ENCODE data around the gene SLC9A9. TPM values are rescaled to one million over a fixed set of nuclear protein-coding genes. Genes with fewer than 3 reads are reported as not detected.

The SLC9A9 gene
- total and polyA plus RNA-seq, 2 of the 8 experiments (the other 6 are each of a cell fraction or from before 2014, with no cell fraction given) = 0.48 to 1.1 TPM

DNA sequence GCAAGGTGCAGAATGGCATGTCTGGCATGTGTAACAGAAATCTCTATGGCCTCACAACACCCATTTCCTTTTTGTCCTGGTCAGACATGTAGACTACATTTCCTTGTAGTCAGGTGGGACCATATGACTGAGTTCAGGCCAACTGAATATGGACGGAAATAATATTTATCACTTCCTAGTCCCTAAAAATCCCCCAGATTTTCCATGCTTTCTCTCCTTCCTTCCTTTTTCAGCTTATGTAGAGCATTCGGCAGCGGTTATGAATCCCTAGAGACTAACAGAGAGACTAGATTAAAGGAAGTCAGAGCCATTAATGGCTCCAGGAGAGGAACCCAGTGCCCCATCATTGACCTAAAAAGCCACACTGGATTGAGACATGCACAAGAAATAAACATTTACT is 35.8 kb downstream of the SLC9A9 start:
- CTCF ChIA-PET (ENCODE audit: partially characterized antibody) = no interaction called here
- no peak for FAIRE-seq

More for the DNA sequence above, 35.8 kb downstream of the SLC9A9 start:
- Histone ChIP-seq H3K23ac (ENCODE audit: insufficient read length) (no peak overlapping the region), H2BK5ac (ENCODE audit: low read depth, low read length) (no peak overlapping the region), H4K5ac (ENCODE audit: insufficient read length, low read depth, low read length) (no peak overlapping the region), H4K91ac (replicated peaks; ENCODE audit: insufficient read length, low read length) (no peak overlapping the region), H2AFZ (ENCODE audit: low read length) (0 out of 2 replicates have a peak overlapping the region, but pooled peaks have one; percentile 7), H2BK15ac (ENCODE audit: low read length) (no peak overlapping the region), H3K14ac (ENCODE audit: insufficient read length) (no peak overlapping the region), H3K79me1 (ENCODE audit: low read depth, low read length) (no peaks in the 10 kb centered on the region), H3K4ac (replicated peaks; ENCODE audit: insufficient read length, low read depth, low read length) (no peak overlapping the region), H3K4me3 (ENCODE audit: extremely low read depth in 1 of 4, insufficient read depth in 2 of 4, low read depth in 3 of 4, low read length in 4 of 4) (no peak overlapping the region), H3K79me2 (ENCODE audit: control insufficient read depth in 1 of 2, insufficient read depth in 2 of 2, low read length in 2 of 2) (no peaks in the 10 kb centered on the region), H3K18ac (ENCODE audit: extremely low read depth, low read length) (no peak overlapping the region), H2AK5ac (ENCODE audit: low read depth, low read length) (no peak overlapping the region), H3K56ac (replicated peaks; ENCODE audit: insufficient read length, low read depth, low read length) (no peak overlapping the region), H4K8ac (ENCODE audit: extremely low read depth, insufficient read depth, low read length) (no peak overlapping the region), H2BK12ac (ENCODE audit: low read depth, low read length) (no peak overlapping the region), H3K9me3 (ENCODE audit: insufficient read depth in 2 of 2, low read depth in 1 of 2, low read length in 1 of 2) (no peaks in the 10 kb centered on the region), H3K4me2 (ENCODE audit: insufficient read depth in 1 of 2, low read depth in 2 of 2, low read length in 2 of 2) (no peak overlapping the region), H3K9ac (replicated peaks in 1 of 4; ENCODE audit: extremely low read depth in 1 of 4, low read depth in 3 of 4, low read length in 3 of 4) (no peak overlapping the region), H4K20me1 (replicated peaks in 1 of 2; ENCODE audit: control insufficient read depth in 1 of 2, insufficient read depth in 2 of 2, low read length in 2 of 2) (no peaks in the 10 kb centered on the region), H3K27me3 (replicated peaks in 1 of 4; ENCODE audit: control insufficient read depth in 3 of 4, extremely low read depth in 1 of 4, insufficient read depth in 3 of 4, low read length in 3 of 4) (no peaks in the 10 kb centered on the region), H3K23me2 (ENCODE audit: low read depth, low read length) (no peaks in the 10 kb centered on the region), H2BK120ac (replicated peaks; ENCODE audit: low read depth, low read length) (no peak overlapping the region), H3K27ac (ENCODE audit: low read depth, low read length) (no peak overlapping the region), H3K4me1 (replicated peaks in 1 of 4; ENCODE audit: control insufficient read depth in 3 of 4, insufficient read depth in 4 of 4, low read length in 3 of 4) (no peaks in the 10 kb centered on the region), H2BK20ac (ENCODE audit: low read length) (no peak overlapping the region), H3K36me3 (ENCODE audit: control insufficient read depth in 2 of 4, insufficient read depth in 4 of 4, low read length in 3 of 4) (no peaks in the 10 kb centered on the region)
- WGBS, 2 experiments (ENCODE audit: extremely low coverage in 1 of 2, insufficient coverage in 1 of 2, insufficient read length in 1 of 2, insufficient replicate concordance in 2 of 2, low coverage in 1 of 2, low lambda C conversion rate in 2 of 2, missing lambda C conversion rate in 1 of 2) = 97% methylated on average over 3 of the region's 3 CpGs; no CpG with 5 or more reads in 1 of the 2 experiments
- no peak for DNase-seq (ENCODE audit: low read depth in 1 of 2, low spot score in 2 of 2)
- no peak for TF ChIP-seq CHD2 (IDR thresholded peaks at IDR 0.05; ENCODE audit: low read length)
- no peak for TF ChIP-seq KDM5A (IDR thresholded peaks at IDR 0.05; ENCODE audit: low read length)
- no peak for TF ChIP-seq SIN3A (conservative IDR thresholded peaks at IDR 0.05 in 1 of 2, IDR thresholded peaks at IDR 0.05 in 1 of 2; ENCODE audit: low read depth in 1 of 2, low read length in 2 of 2)
- TF ChIP-seq ASH2L (IDR thresholded peaks at IDR 0.05; ENCODE audit: low read length) = no peak
- no peak for TF ChIP-seq POLR2AphosphoS5 (IDR thresholded peaks at IDR 0.05; ENCODE audit: low read depth, low read length)
- POLR2A ChIA-PET (ENCODE audit: partially characterized antibody) = no interaction called here
